COLO668 (cell line): Measurements from ENCODE around the gene DDX6.
"Not testable (repeated sequence)": the region's sequence is repeated elsewhere in the genome, so short reads cannot be mapped to it uniquely, and the experiment has no call there.

Experiments
- DNase-seq: peaks from one replicate; lab custom pipeline; 2025; ENCODE audit not compliant: unreplicated experiment; lab: John Stamatoyannopoulos, UW

DDX6 gene

GRCh38 chr11:118791111-118791960, at the start of gene DDX6:
Gene DDX6, minus strand, starts transcription at chr11:118791164. Its CDS starts 4,913 bp downstream, at chr11:118786251.
- DNase-seq, result peak; percentile 89

DNA sequence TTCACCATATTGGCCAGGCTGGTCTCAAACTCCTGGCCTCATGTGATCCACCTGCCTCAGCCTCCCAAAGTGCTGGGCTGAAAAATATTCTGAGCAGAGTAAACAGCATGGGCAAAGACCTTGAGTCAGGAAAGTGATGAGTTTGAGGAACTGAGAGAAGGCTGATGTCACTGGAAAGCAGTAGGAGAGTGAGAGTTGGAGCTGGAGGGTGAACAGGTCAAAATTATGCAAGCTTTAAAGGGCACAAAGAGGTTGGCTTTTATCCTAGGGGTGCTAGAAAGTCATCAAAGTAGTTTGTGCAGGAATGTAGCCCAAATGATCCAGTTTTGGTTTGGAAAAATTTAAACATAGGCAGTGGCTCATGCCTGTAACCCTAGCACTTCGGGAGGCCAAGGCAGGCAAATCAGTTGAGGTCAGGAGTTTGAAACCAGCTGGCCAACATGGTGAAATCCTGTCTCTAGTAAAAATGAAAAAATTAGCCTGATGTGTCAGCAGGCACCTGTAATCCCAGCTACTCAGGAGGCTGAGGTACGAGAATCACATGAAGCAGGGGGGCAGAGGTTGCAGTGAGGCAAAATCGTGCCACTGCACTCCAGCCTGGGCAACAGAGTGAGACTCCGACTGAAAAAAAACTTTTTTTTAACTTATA, 48.1 kb upstream of the DDX6 start:
- DNase-seq, result no peak

DNA sequence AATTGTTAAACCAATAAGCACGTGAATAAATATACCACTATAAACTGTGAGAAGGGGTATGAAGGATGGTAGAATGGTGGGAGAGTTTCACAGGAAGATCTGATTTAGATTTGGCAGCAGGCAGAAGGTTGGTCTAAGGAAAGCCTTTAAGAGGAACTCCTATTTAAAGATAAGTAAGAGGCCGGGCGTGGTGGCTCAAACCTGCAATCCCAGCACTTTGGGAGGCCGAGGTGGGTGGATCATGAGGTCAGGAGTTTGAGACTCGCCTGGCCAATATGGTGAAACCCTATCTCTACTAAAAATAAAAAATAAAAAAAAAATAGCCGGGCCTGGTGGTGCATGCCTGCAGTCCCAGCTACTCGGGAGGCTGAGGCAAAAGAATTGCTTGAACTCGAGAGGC, 46.9 kb upstream of the DDX6 start:
- DNase-seq, result no peak

GRCh38 chr11:118834427-118835028, 43.6 kb upstream of the DDX6 start:
- DNase-seq, result no peak

DNA sequence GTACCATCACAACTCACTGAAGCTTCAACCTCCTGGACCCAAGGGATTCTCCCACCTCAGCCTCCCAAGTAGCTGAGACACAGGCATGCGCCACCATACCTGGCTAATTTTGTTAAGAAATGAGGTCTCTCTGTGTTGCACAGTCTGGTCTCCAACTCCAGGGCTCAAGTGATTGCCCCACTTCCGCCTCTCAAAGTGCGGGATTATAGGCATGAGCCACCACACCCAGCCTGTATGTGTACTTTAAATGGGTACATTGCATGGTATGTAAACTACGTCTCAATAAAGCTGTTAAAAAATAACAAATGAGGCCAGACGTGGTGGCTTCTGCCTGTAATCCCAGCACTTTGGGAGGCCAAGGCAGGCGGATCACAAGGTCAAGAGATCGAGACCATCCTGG, 36.2 kb upstream of the DDX6 start:
- DNase-seq, result no peak

GRCh38 chr11:118822936-118823510, 32.1 kb upstream of the DDX6 start:
- DNase-seq, result not testable (repeated sequence)

GRCh38 chr11:118820412-118821357, 29.7 kb upstream of the DDX6 start:
- no peak for DNase-seq

- not testable (repeated sequence) for DNase-seq
Measured at GRCh38 chr11:118820025-118820379, 29.0 kb upstream of the DDX6 start.

GRCh38 chr11:118819334-118820024, 28.5 kb upstream of the DDX6 start:
- no peak for DNase-seq

- DNase-seq, result no peak
Measured at GRCh38 chr11:118818130-118818529, 27.2 kb upstream of the DDX6 start.

- no peak for DNase-seq
Measured at GRCh38 chr11:118813551-118813950, 22.6 kb upstream of the DDX6 start.

GRCh38 chr11:118812485-118812884, 21.5 kb upstream of the DDX6 start:
- DNase-seq, result no peak

GRCh38 chr11:118807800-118808778, 17.1 kb upstream of the DDX6 start:
- no peak for DNase-seq

DNA sequence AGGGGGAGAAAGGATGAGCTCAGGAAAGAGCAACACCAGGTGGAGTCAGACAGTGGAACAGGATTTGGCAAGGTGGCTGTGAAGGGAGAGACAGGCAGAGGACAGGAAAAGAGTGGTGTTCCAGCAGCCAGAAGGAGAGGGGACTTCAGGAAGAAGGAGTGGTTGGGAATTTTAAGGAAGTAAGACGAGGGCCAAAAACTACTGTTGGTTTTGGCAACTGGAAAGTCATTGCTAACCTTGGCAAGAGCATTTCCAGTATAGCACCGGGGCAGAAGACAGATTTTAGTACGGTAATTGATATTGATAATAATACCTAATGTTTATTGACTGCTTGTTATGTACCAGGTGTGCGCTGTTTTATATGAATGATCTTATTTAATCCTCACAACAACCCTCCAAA, 15.4 kb upstream of the DDX6 start:
- DNase-seq, result no peak

DNA sequence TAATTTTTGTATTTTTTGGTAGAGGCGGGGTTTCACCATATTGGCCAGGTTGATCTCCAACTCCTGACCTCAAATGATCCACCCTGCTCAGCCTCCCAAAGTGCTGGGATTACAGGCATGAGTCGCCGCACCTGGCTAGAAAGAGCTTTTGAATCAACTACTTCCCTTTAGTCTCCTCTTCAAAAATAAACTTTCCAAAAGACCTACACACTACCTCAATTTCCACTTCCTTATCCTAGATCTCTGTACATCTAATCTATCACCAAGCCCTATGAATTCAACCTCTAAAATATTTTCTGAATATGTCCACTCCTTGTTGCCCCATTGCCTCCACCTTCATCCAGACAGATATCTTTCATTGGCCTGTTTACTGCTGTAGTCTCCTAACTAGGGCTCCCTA, 13.1 kb upstream of the DDX6 start:
- DNase-seq, result no peak

DNA sequence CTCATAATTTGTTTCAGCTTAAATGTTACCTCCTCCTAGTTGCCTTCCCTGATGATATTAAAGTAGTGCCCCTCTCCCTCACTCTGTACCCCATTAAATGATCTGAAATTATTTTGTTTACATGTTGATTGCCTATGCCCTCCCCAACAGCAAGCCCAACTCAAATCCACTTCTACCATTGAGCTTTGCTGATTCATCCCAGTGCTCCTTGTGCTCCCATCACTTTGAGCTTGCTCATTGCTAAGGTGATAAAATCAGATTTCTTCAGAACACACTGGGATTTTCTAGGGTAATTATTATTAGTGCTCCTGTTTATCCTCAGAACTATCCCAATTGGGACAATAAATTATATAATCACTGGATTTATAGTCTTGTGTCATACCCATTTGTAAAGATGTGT, 8.4 kb upstream of the DDX6 start:
- DNase-seq, result no peak

DNA sequence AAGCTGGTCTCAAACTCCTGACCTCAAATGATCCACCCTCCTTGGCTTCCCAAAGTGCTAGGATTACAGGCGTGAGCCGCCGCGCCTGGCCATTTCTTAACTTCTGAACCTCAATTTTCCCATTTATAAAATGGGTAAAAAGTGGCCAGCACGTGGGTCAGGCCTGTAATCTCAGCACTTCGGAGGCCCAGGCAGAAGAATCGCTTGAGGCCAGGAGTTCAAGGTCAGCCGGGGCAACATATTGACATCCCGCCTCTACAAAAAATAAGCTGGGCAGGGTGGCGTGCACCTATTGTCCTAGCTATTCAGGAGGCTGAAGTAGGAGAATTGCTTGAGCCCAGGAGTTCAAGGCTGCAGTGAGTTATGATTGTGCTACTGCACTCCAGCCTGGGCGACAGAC, 6.5 kb upstream of the DDX6 start:
- DNase-seq, result no peak

GRCh38 chr11:118792570-118793124, 1.7 kb upstream of the DDX6 start:
- DNase-seq, result no peak
